ENCODE data around the gene GPR87. TPM values are rescaled to one million over a fixed set of nuclear protein-coding genes. Genes with fewer than 3 reads are reported as not detected.

GPR87 gene
- total RNA-seq, 1 experiment from 2014 or later, result not detected

GRCh38 chr3:151282921-151283320 is 33.7 kb downstream of the GPR87 start:
- Mint-ChIP-seq H3K27ac (no peak overlapping the region), H3K4me1 (peaks cover 5% of the 10 kb centered on the region), H3K4me3 (no peak overlapping the region), H3K9me3 (no peaks in the 10 kb centered on the region), H3K27me3 (ENCODE audit: low read depth) (no peaks in the 10 kb centered on the region), H3K36me3 (no peaks in the 10 kb centered on the region)
- TF ChIP-seq CTCF (IDR thresholded peaks at IDR 0.05) (peak; percentile 67), ZNF396 (CRISPR knock-in tag; IDR thresholded peaks at IDR 0.05; ENCODE audit: borderline replicate concordance) (no peak)
- ChIA-PET CTCF (no interaction called here), POLR2A (no interaction called here)
- DNase-seq (ENCODE audit: low spot score), result no peak
- no peak for ATAC-seq

GRCh38 chr3:151281671-151282324 is 34.8 kb downstream of the GPR87 start:
- H3K9me3 Mint-ChIP-seq, result no peaks in the 10 kb centered on the region
- no peak for TF ChIP-seq TEAD1 (CRISPR knock-in tag; IDR thresholded peaks at IDR 0.05)
- TF ChIP-seq FOXK1 (CRISPR knock-in tag; IDR thresholded peaks at IDR 0.05), result no peak
- TF ChIP-seq PRRX2 (CRISPR knock-in tag; IDR thresholded peaks at IDR 0.05), result no peak
- no peak for TF ChIP-seq ELF4 (CRISPR knock-in tag; IDR thresholded peaks at IDR 0.05; ENCODE audit: low read depth)
- TF ChIP-seq ERG (CRISPR knock-in tag; IDR thresholded peaks at IDR 0.05), result no peak
- TF ChIP-seq IRF1 (CRISPR knock-in tag; IDR thresholded peaks at IDR 0.05), result no peak
- TF ChIP-seq ZNF512 (CRISPR knock-in tag; IDR thresholded peaks at IDR 0.05; ENCODE audit: borderline replicate concordance), result no peak
- TF ChIP-seq ZNF532 (CRISPR knock-in tag; IDR thresholded peaks at IDR 0.05; ENCODE audit: borderline replicate concordance), result no peak
- no peak for TF ChIP-seq ZNF232 (CRISPR knock-in tag; IDR thresholded peaks at IDR 0.05)
- TF ChIP-seq NFE2L1 (CRISPR knock-in tag; IDR thresholded peaks at IDR 0.05), result no peak
- no peak for TF ChIP-seq ZNF425 (CRISPR knock-in tag; conservative IDR thresholded peaks at IDR 0.05)
- TF ChIP-seq ATF6 (CRISPR knock-in tag; IDR thresholded peaks at IDR 0.05), result no peak
- no peak for TF ChIP-seq USF2 (CRISPR knock-in tag; IDR thresholded peaks at IDR 0.05)
- CTCF ChIA-PET, result interaction anchor here (0.7 kb wide), 1 partner anchor 46 kb away, joined by 4 read pairs; no protein-coding TSS in a partner anchor
- no peaks in the 10 kb centered on the region for H3K36me3 Mint-ChIP-seq
- peaks cover 5% of the 10 kb centered on the region for H3K4me1 Mint-ChIP-seq
- no peak overlapping the region for H3K4me3 Mint-ChIP-seq
- no peaks in the 10 kb centered on the region for H3K27me3 Mint-ChIP-seq (ENCODE audit: low read depth)
- ATAC-seq (no peak), DNase-seq (ENCODE audit: low spot score) (no peak)
- POLR2A ChIA-PET, result interaction anchor here (0.6 kb wide), 1 partner anchor 96 kb away, joined by 3 read pairs; no protein-coding TSS in a partner anchor
- no peak overlapping the region for H3K27ac Mint-ChIP-seq
